CD4-positive, alpha-beta T cell (primary cell): Measurements from ENCODE around the gene JMJD4. TPM values are rescaled to one million over a fixed set of nuclear protein-coding genes. Genes with fewer than 3 reads are reported as not detected.
"Not testable (repeated sequence)": the region's sequence is repeated elsewhere in the genome, so short reads cannot be mapped to it uniquely, and the experiment has no call there.

Experiments used
- ATAC-seq: fragments of 200-7000 bp; cut with Tn5 transposase; one replicate; pipeline ENCODE4 v1.10.0; 2022; ENCODE audit warnings: mild to moderate bottlenecking; ENCODE audit not compliant: poor library complexity
- CTCF ChIA-PET: fragments of 350-600 bp; sonication (Branson Sonifier 250); formaldehyde crosslinking; loops from one replicate; lab custom pipeline; 2021; ENCODE audit warnings: antibody characterized with exemption, inconsistent platforms; lab: Charles Lee
- POLR2A ChIA-PET: fragments of 350-600 bp; sonication (Branson Sonifier 250); formaldehyde crosslinking; loops from one replicate; lab custom pipeline; 2021; ENCODE audit warnings: antibody characterized with exemption, inconsistent platforms; lab: Charles Lee
- DNase-seq, 14 experiments: peaks; one replicate each; pipeline ENCODE4 v3.0.0-alpha.2; 2013 to 2020; ENCODE audit warnings: mixed read lengths in 2 of 14
- H3K27ac ChIP-seq, 2 donors: one replicate each; pipeline versions ENCODE4 v1.5.1 to v1.7.0; 2013; ENCODE audit warnings: low read length in 2 of 2, low read depth in 1 of 2, mild to moderate bottlenecking in 1 of 2
- H3K27me3 ChIP-seq, 2 experiments: 1 replicate in 1 of 2; 2 replicates in 1 of 2; pipeline versions ENCODE4 v1.6.1 to v1.7.0; 2013; ENCODE audit warnings: low read length in 2 of 2, control low read depth in 1 of 2, mild to moderate bottlenecking in 1 of 2, moderate library complexity in 1 of 2; ENCODE audit not compliant: insufficient read depth in 2 of 2, control insufficient read depth in 1 of 2
- H3K36me3 ChIP-seq: one replicate; pipeline ENCODE4 v1.6.1; 2013; ENCODE audit warnings: low read length, control low read depth; ENCODE audit not compliant: insufficient read depth
- H3K4me1 ChIP-seq: one replicate; pipeline ENCODE4 v1.6.1; 2013; ENCODE audit warnings: low read length, control low read depth; ENCODE audit not compliant: insufficient read depth
- H3K4me3 ChIP-seq: one replicate; pipeline ENCODE4 v1.5.1; 2013; ENCODE audit warnings: mild to moderate bottlenecking, low read length, moderate library complexity
- H3K9me3 ChIP-seq, 2 experiments: 1 replicate in 1 of 2; 2 replicates in 1 of 2; pipeline versions ENCODE4 v1.6.1 to v1.7.0; 2013; ENCODE audit warnings: low read length in 2 of 2, mild to moderate bottlenecking in 2 of 2, control low read depth in 1 of 2, moderate library complexity in 1 of 2; ENCODE audit not compliant: control insufficient read depth in 1 of 2, insufficient read depth in 1 of 2
- H3K27ac Mint-ChIP-seq: one replicate; pipeline ENCODE4 v1.8.0; 2020; ENCODE audit warnings: mixed read lengths
- H3K27me3 Mint-ChIP-seq: one replicate; pipeline ENCODE4 v1.8.0; 2021; ENCODE audit warnings: mixed read lengths
- H3K36me3 Mint-ChIP-seq: one replicate; pipeline ENCODE4 v1.8.0; 2021; ENCODE audit warnings: low read depth, mixed read lengths
- H3K4me1 Mint-ChIP-seq: one replicate; pipeline ENCODE4 v1.8.0; 2021; ENCODE audit warnings: low read depth, mixed read lengths
- H3K4me3 Mint-ChIP-seq: one replicate; pipeline ENCODE4 v1.8.0; 2020; ENCODE audit warnings: mild to moderate bottlenecking, mixed read lengths
- H3K9me3 Mint-ChIP-seq: one replicate; pipeline ENCODE4 v1.8.0; 2020; ENCODE audit warnings: mixed read lengths
- CTCF ChIP-seq: fragments of 200-600 bp; IDR thresholded peaks from one replicate; pipeline ENCODE4 v1.8.0; 2022; ENCODE audit warnings: antibody characterized with exemption, mild to moderate bottlenecking
- intact Hi-C, 2 experiments: fragments of 100-400 bp; cut with DNase I in 1 of 2; cut with micrococcal nuclease in 1 of 2; formaldehyde crosslinking; loops; one replicate each; pipeline versions ENCODE4 v1.15.1 to v1.9.0; 2023 to 2025; cut with DNase I, micrococcal nuclease
- total RNA-seq, 174 experiments: library from RNA in 2 of 174; stranded (reverse) in 2 of 174; gene quantifications; one replicate each; pipeline ENCODE4 v1.2.3 and lab custom pipeline; 2021 to 2026

Gene JMJD4
- total RNA-seq, 2 experiments from 2014 or later, result 11.4 to 11.9 TPM

GRCh38 chr1:227707846-227708245 is 27.3 kb downstream of the JMJD4 start:
- ChIA-PET CTCF (no interaction called here), POLR2A (interaction anchor here (0.8 kb wide), 1 partner anchor 119 kb away, joined by 4 read pairs; no protein-coding TSS in a partner anchor)
- peak in 1 of 14 experiments; percentile 42 for DNase-seq
- Histone ChIP-seq H3K9me3 (peaks cover 0 to 8% of the 10 kb centered on the region in 2 experiments), H3K27me3 (no peaks in the 10 kb centered on the region), H3K4me3 (no peak overlapping the region), H3K27ac (no peak overlapping the region), H3K4me1 (no peaks in the 10 kb centered on the region), H3K36me3 (no peaks in the 10 kb centered on the region)
- Mint-ChIP-seq H3K36me3 (peaks cover 18% of the 10 kb centered on the region), H3K4me3 (no peak overlapping the region), H3K4me1 (peaks cover 8% of the 10 kb centered on the region), H3K27ac (no peak overlapping the region), H3K9me3 (peaks cover 9% of the 10 kb centered on the region), H3K27me3 (no peaks in the 10 kb centered on the region)
- no peak for TF ChIP-seq CTCF
- ATAC-seq, result no peak
- intact Hi-C loops, result no loop called here

GRCh38 chr1:227701631-227702030 is 33.5 kb downstream of the JMJD4 start:
- intact Hi-C loops, ATAC-seq, H3K4me3 Mint-ChIP-seq, H3K4me3 ChIP-seq, H3K4me1 Mint-ChIP-seq, H3K27me3 ChIP-seq, H3K27ac ChIP-seq, H3K27ac Mint-ChIP-seq, H3K36me3 ChIP-seq, H3K4me1 ChIP-seq, POLR2A ChIA-PET, CTCF ChIA-PET, DNase-seq: not testable (repeated sequence)
- H3K9me3 Mint-ChIP-seq, result peaks cover 27% of the 10 kb centered on the region
- peaks cover 8 to 24% of the 10 kb centered on the region in 2 experiments for H3K9me3 ChIP-seq
- H3K36me3 Mint-ChIP-seq, result peaks cover 42% of the 10 kb centered on the region
- peaks cover 10% of the 10 kb centered on the region for H3K27me3 Mint-ChIP-seq

GRCh38 chr1:227697321-227697864 is 37.7 kb downstream of the JMJD4 start:
- intact Hi-C loops, result no loop called here
- H3K4me1 Mint-ChIP-seq, result no peaks in the 10 kb centered on the region
- Histone ChIP-seq H3K27me3 (no peaks in the 10 kb centered on the region), H3K36me3 (no peaks in the 10 kb centered on the region), H3K4me1 (no peaks in the 10 kb centered on the region), H3K4me3 (no peak overlapping the region), H3K9me3 (peaks cover 19 to 49% of the 10 kb centered on the region in 2 experiments), H3K27ac (no peak overlapping the region)
- no peak overlapping the region for H3K27ac Mint-ChIP-seq
- DNase-seq (no peak), ATAC-seq (no peak)
- ChIA-PET CTCF (no interaction called here), POLR2A (no interaction called here)
- no peak for TF ChIP-seq CTCF
- peaks cover 15% of the 10 kb centered on the region for H3K27me3 Mint-ChIP-seq
- H3K9me3 Mint-ChIP-seq, result peaks cover 26% of the 10 kb centered on the region
- H3K4me3 Mint-ChIP-seq, result no peak overlapping the region
- peaks cover 32% of the 10 kb centered on the region for H3K36me3 Mint-ChIP-seq

GRCh38 chr1:227685807-227686206 is 49.3 kb downstream of the JMJD4 start:
- Mint-ChIP-seq H3K36me3 (peaks cover 20% of the 10 kb centered on the region), H3K9me3 (peaks cover 28% of the 10 kb centered on the region), H3K27me3 (no peaks in the 10 kb centered on the region), H3K4me1 (no peaks in the 10 kb centered on the region), H3K27ac (no peak overlapping the region), H3K4me3 (no peak overlapping the region)
- no peak for ATAC-seq
- Histone ChIP-seq H3K4me1 (no peaks in the 10 kb centered on the region), H3K36me3 (no peaks in the 10 kb centered on the region), H3K27me3 (no peaks in the 10 kb centered on the region), H3K27ac (no peak overlapping the region), H3K4me3 (no peak overlapping the region), H3K9me3 (peaks cover 20 to 72% of the 10 kb centered on the region in 2 experiments)
- ChIA-PET CTCF (interaction anchor here (0.6 kb wide), 1 partner anchor 292 kb away, joined by 3 read pairs; no protein-coding TSS in a partner anchor), POLR2A (no interaction called here)
- intact Hi-C loops, result no loop called here
- DNase-seq, result no peak
- TF ChIP-seq CTCF, result no peak
